ENCODE results near the gene PGAM1. TPM values are rescaled to one million over a fixed set of nuclear protein-coding genes. Genes with fewer than 3 reads are reported as not detected.

PGAM1 gene
- total and polyA plus RNA-seq, 9 of the 15 experiments (the other 6 are each of a cell fraction or from before 2014, with no cell fraction given) = 40.3 to 559 (median 269) TPM

GRCh38 chr10:97399843-97400545 lies 26.0 kb upstream of the PGAM1 start (continued):
- peak in 1 of 2 experiments; percentile 11; a peak in 1 of 4 replicates for TF ChIP-seq MNT (conservative IDR thresholded peaks at IDR 0.05)
- peak; percentile 59; the same call in 1 of the 2 replicates for TF ChIP-seq NKRF (IDR thresholded peaks at IDR 0.05; ENCODE audit: borderline replicate concordance)
- no peak for TF ChIP-seq ZBTB26 (CRISPR knock-in tag; IDR thresholded peaks at IDR 0.05)
- no peak for TF ChIP-seq USF2 (CRISPR knock-in tag; IDR thresholded peaks at IDR 0.05)
- peak; percentile 56 for TF ChIP-seq C11orf30 (IDR thresholded peaks at IDR 0.05; ENCODE audit: low read depth)
- TF ChIP-seq NEUROD1 (IDR thresholded peaks at IDR 0.05; ENCODE audit: borderline replicate concordance, low read depth, low read length, partially characterized antibody) = peak; percentile 10
- TF ChIP-seq YY1 (IDR thresholded peaks at IDR 0.05; ENCODE audit: borderline replicate concordance in 1 of 3, control insufficient read depth in 1 of 3, extremely low read depth in 1 of 3, insufficient read depth in 3 of 3, insufficient read length in 1 of 3, insufficient replicate concordance in 2 of 3, low read depth in 1 of 3, low read length in 2 of 3) = peak in 1 of 3 experiments; percentile 42
- no peak for TF ChIP-seq UBTF (IDR thresholded peaks at IDR 0.05; ENCODE audit: borderline replicate concordance in 1 of 2, low read depth in 2 of 2, low read length in 2 of 2)
- TF ChIP-seq FOXJ2 (tag; IDR thresholded peaks at IDR 0.05) = no peak
- no peak for TF ChIP-seq L3MBTL2 (IDR thresholded peaks at IDR 0.05)
- no peak for TF ChIP-seq ZNF586 (CRISPR knock-in tag; conservative IDR thresholded peaks at IDR 0.05)
- no peak for TF ChIP-seq SNAPC5 (CRISPR knock-in tag; IDR thresholded peaks at IDR 0.05)
- no peak for TF ChIP-seq ZNF354B (CRISPR knock-in tag; IDR thresholded peaks at IDR 0.05)
- TF ChIP-seq ZZZ3 (IDR thresholded peaks at IDR 0.05) = no peak
- 0 out of 4 replicates have a peak, but pooled peaks of 1 of the 2 experiments have one; percentile 24 for TF ChIP-seq FOXK2 (conservative IDR thresholded peaks at IDR 0.05 in 1 of 2, IDR thresholded peaks at IDR 0.05 in 1 of 2; ENCODE audit: low read depth in 2 of 2)
- TF ChIP-seq TAF1 (IDR thresholded peaks at IDR 0.05; ENCODE audit: control insufficient read depth, extremely low read depth, insufficient read depth, low read length, severe bottlenecking) = peak; percentile 36
- TF ChIP-seq ATF7 (IDR thresholded peaks at IDR 0.05) = peak; percentile 77
- no peak for TF ChIP-seq DPF2 (IDR thresholded peaks at IDR 0.05)

Measured in K562 (cell line).